Neuronal stem cell (in vitro differentiated cells): ENCODE measurements around the gene LYRM4.

Experiments
- DNase-seq: peaks from one replicate; pipeline ENCODE4 v3.0.0-alpha.2; 2013; ENCODE audit warnings: low spot score
- H2AFZ ChIP-seq: one replicate; pipeline ENCODE4 v1.6.1; 2013; ENCODE audit warnings: mild to moderate bottlenecking, low read length, inconsistent platforms
- H2AK5ac ChIP-seq: 2 replicates; pipeline ENCODE4 v1.6.1; 2013; ENCODE audit warnings: low read depth, mild to moderate bottlenecking, inconsistent platforms, low read length, moderate library complexity, mixed read lengths
- H2BK120ac ChIP-seq: 2 replicates; pipeline ENCODE4 v1.6.1; 2013; ENCODE audit warnings: low read depth, mild to moderate bottlenecking, inconsistent platforms, low read length, moderate library complexity, mixed read lengths
- H2BK12ac ChIP-seq: one replicate; pipeline ENCODE4 v1.6.1; 2013; ENCODE audit warnings: low read length, inconsistent platforms
- H2BK15ac ChIP-seq: 2 replicates; pipeline ENCODE4 v1.6.1; 2013; ENCODE audit warnings: mild to moderate bottlenecking, low read length, inconsistent platforms, mixed read lengths
- H2BK5ac ChIP-seq: one replicate; pipeline ENCODE4 v1.6.1; 2013; ENCODE audit warnings: inconsistent platforms, mild to moderate bottlenecking, low read length, moderate library complexity
- H3K14ac ChIP-seq: one replicate; pipeline ENCODE4 v1.6.1; 2013; ENCODE audit warnings: low read length, inconsistent platforms
- H3K18ac ChIP-seq: 2 replicates; pipeline ENCODE4 v1.6.1; 2013; ENCODE audit warnings: low read length, inconsistent platforms
- H3K23ac ChIP-seq: 2 replicates; pipeline ENCODE4 v1.6.1; 2013; ENCODE audit warnings: low read depth, mild to moderate bottlenecking, mixed read lengths, low read length, inconsistent platforms; ENCODE audit not compliant: poor library complexity
- H3K27ac ChIP-seq: replicated peaks from 3 replicates; pipeline ENCODE4 v1.5.1; 2013; ENCODE audit warnings: low read length, inconsistent platforms
- H3K27me3 ChIP-seq, 3 experiments: 2 replicates each; pipeline ENCODE4 v1.6.1; 2013; ENCODE audit warnings: low read length in 3 of 3, mild to moderate bottlenecking in 2 of 3, inconsistent platforms in 1 of 3, low read depth in 1 of 3, mixed read lengths in 1 of 3, moderate library complexity in 1 of 3; ENCODE audit not compliant: control insufficient read depth in 3 of 3, insufficient read depth in 3 of 3
- H3K36me3 ChIP-seq, 2 donors: replicated peaks in 1 of 2; 2 replicates each; pipeline ENCODE4 v1.6.1; 2013; ENCODE audit warnings: low read length in 2 of 2; ENCODE audit not compliant: control insufficient read depth in 2 of 2, insufficient read depth in 2 of 2
- H3K4ac ChIP-seq: 2 replicates; pipeline ENCODE4 v1.6.1; 2013; ENCODE audit warnings: inconsistent platforms, mild to moderate bottlenecking, low read length, moderate library complexity
- H3K4me1 ChIP-seq, 2 donors: 1 replicate in 1 of 2; 2 replicates in 1 of 2; pipeline ENCODE4 v1.6.1; 2013; ENCODE audit warnings: low read length in 2 of 2, low read depth in 1 of 2; ENCODE audit not compliant: control insufficient read depth in 2 of 2, insufficient read depth in 1 of 2
- H3K4me2 ChIP-seq: one replicate; pipeline ENCODE4 v1.6.1; 2013; ENCODE audit warnings: mild to moderate bottlenecking, low read length, inconsistent platforms; ENCODE audit not compliant: insufficient read depth, poor library complexity, severe bottlenecking
- H3K4me3 ChIP-seq, 2 donors: 2 replicates each; pipeline ENCODE4 v1.5.1; 2013; ENCODE audit warnings: low read length in 2 of 2, mild to moderate bottlenecking in 2 of 2, inconsistent platforms in 1 of 2, moderate library complexity in 1 of 2
- H3K79me1 ChIP-seq: one replicate; pipeline ENCODE4 v1.6.1; 2013; ENCODE audit warnings: low read depth, mild to moderate bottlenecking, inconsistent platforms, low read length, moderate library complexity
- H3K9ac ChIP-seq: one replicate; pipeline ENCODE4 v1.6.1; 2013; ENCODE audit warnings: mild to moderate bottlenecking, low read depth, low read length, inconsistent platforms; ENCODE audit not compliant: poor library complexity
- H3K9me3 ChIP-seq, 2 donors: replicated peaks in 1 of 2; 2 replicates each; pipeline versions ENCODE3 to v1.6.1; 2013; ENCODE audit warnings: low read length in 2 of 2, mild to moderate bottlenecking in 2 of 2, inconsistent platforms in 1 of 2, low read depth in 1 of 2, mixed read lengths in 1 of 2, moderate library complexity in 1 of 2; ENCODE audit not compliant: control insufficient read depth in 2 of 2, insufficient read depth in 1 of 2
- H4K8ac ChIP-seq: one replicate; pipeline ENCODE4 v1.6.1; 2013; ENCODE audit warnings: low read depth, mild to moderate bottlenecking, inconsistent platforms, low read length, moderate library complexity
- H4K91ac ChIP-seq: one replicate; pipeline ENCODE4 v1.6.1; 2013; ENCODE audit warnings: low read length, low read depth, mild to moderate bottlenecking, inconsistent platforms; ENCODE audit not compliant: poor library complexity
- WGBS, 2 donors: extraction: QIAGEN DNeasy Blood & Tissue Kit; methylation state at CpG; one replicate each; pipeline ENCODE4 v1.1.7; 2013; ENCODE audit warnings: missing lambda C conversion rate in 2 of 2, mixed read lengths in 1 of 2; ENCODE audit not compliant: insufficient read length in 2 of 2, insufficient replicate concordance in 1 of 2; ENCODE audit errors: extremely low coverage in 2 of 2; 5-methylcytosine and 5-hydroxymethylcytosine counted together

Gene LYRM4

GRCh38 chr6:5133943-5134342 lies 126.8 kb downstream of the LYRM4 start:
- H3K14ac ChIP-seq = no peak overlapping the region
- H3K36me3 ChIP-seq = no peaks in the 10 kb centered on the region
- H2AFZ ChIP-seq = no peak overlapping the region
- H3K18ac ChIP-seq = no peak overlapping the region
- H4K91ac ChIP-seq = no peak overlapping the region
- H3K9ac ChIP-seq = no peak overlapping the region
- peaks cover 11 to 14% of the 10 kb centered on the region in 2 donors for H3K4me1 ChIP-seq
- no peak overlapping the region for H2BK15ac ChIP-seq
- H3K4me2 ChIP-seq = no peak overlapping the region
- WGBS, 2 donors = no CpG with 5 or more reads among the region's 2 CpGs
- H3K9me3 ChIP-seq = no peaks in the 10 kb centered on the region
- H3K27me3 ChIP-seq = no peaks in the 10 kb centered on the region
- DNase-seq = no peak
- no peak overlapping the region for H4K8ac ChIP-seq
- no peak overlapping the region for H3K23ac ChIP-seq
- H2BK12ac ChIP-seq = no peak overlapping the region
- no peak overlapping the region for H3K4me3 ChIP-seq
- no peak overlapping the region for H2BK120ac ChIP-seq
- H3K79me1 ChIP-seq = no peaks in the 10 kb centered on the region
- no peak overlapping the region for H2AK5ac ChIP-seq
- no peak overlapping the region for H3K4ac ChIP-seq
- no peak overlapping the region for H2BK5ac ChIP-seq
- no peak overlapping the region for H3K27ac ChIP-seq

- no peak overlapping the region for H2AK5ac ChIP-seq
- H3K23ac ChIP-seq = no peak overlapping the region
- no peak overlapping the region for H2BK12ac ChIP-seq
- DNase-seq = no peak
- H4K8ac ChIP-seq = no peak overlapping the region
- H3K36me3 ChIP-seq = no peaks in the 10 kb centered on the region
- no peaks in the 10 kb centered on the region for H3K9me3 ChIP-seq
- H3K14ac ChIP-seq = no peak overlapping the region
- H3K18ac ChIP-seq = peak overlapping the region; percentile 6
- no peak overlapping the region for H3K4ac ChIP-seq
- H2BK15ac ChIP-seq = no peak overlapping the region
- peak overlapping the region; percentile 2 for H2AFZ ChIP-seq
- no CpG with 5 or more reads among the region's 7 CpGs for WGBS, 2 donors
- H2BK5ac ChIP-seq = no peak overlapping the region
- H3K27me3 ChIP-seq = no peaks in the 10 kb centered on the region
- no peak overlapping the region for H3K9ac ChIP-seq
- H3K4me1 ChIP-seq = peaks cover 11 to 14% of the 10 kb centered on the region in 2 donors
- H2BK120ac ChIP-seq = no peak overlapping the region
- peak overlapping the region; percentile 59 for H3K27ac ChIP-seq
- H3K4me3 ChIP-seq = no peak overlapping the region
- no peak overlapping the region for H4K91ac ChIP-seq
- H3K79me1 ChIP-seq = no peaks in the 10 kb centered on the region
- no peak overlapping the region for H3K4me2 ChIP-seq
Observed at GRCh38 chr6:5132731-5133130, 128.0 kb downstream of the LYRM4 start.

DNA sequence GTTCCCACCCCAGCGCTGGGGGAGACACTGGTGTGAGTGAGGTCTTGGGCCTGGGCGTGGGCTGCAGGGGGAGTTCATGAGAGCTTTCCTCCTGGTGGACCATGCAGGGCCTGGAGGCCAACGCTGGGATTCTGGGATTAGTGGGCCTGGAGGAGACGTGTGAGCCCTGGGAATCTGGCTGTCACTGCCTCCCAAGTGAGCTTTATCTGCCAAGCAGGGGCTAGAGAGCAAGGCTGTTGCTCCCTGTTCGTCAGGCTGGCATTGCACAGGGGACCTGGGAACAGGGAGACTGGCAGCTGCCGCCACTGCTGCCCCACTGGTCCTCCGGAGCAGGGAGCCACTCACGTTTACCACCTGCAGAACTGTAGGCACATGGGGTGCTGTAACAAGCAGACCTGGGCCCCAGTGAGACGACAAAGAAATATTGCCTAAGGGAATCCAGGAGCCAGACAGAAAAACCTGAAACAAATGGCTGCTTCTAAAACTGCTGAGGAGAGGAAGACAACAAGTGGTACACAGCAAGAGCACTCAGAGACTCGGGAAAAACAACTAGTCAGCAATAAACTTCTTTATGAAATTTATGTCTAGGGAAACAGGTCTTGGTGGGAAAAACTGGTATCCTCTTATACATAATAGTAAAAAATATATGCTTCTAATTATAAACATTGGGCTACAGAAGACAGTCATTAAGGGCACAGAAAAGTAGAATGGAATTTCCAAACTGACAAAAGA lies 130.4 kb downstream of the LYRM4 start:
- Histone ChIP-seq H4K8ac (no peak overlapping the region), H3K4me2 (no peak overlapping the region), H2BK12ac (no peak overlapping the region), H4K91ac (no peak overlapping the region), H2AFZ (no peak overlapping the region), H3K4me1 (peaks cover 11 to 19% of the 10 kb centered on the region in 2 donors), H3K27ac (no peak overlapping the region), H3K14ac (no peak overlapping the region), H3K23ac (no peak overlapping the region), H3K9ac (no peak overlapping the region), H3K18ac (peak overlapping the region; percentile 91), H3K4ac (no peak overlapping the region), H3K9me3 (no peaks in the 10 kb centered on the region), H3K36me3 (no peaks in the 10 kb centered on the region), H3K4me3 (no peak overlapping the region), H3K79me1 (no peaks in the 10 kb centered on the region), H2BK15ac (peak overlapping the region; percentile 10), H2BK5ac (no peak overlapping the region), H2AK5ac (peak overlapping the region; percentile 25), H2BK120ac (no peak overlapping the region), H3K27me3 (no peaks in the 10 kb centered on the region)
- WGBS, 2 donors = no CpG with 5 or more reads among the region's 10 CpGs
- DNase-seq = no peak

DNA sequence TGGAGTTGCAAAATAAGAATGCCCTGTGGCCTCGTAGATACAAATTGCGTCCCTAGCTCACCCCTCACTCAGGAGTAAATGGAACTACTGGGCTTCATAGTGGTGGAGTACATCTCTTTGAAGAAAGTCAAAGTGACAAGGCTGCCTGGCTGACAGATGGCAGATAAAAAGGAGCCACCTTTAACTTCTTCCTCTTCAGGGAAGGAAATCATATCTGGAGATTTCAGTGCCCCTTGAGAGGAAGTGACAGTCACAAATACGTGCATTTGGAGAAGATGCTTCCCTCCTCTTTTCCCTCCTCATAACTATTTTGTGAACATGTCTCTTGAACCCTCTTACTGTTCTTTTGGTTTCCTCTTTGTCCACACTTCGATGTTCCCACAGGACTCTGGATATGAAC lies 132.4 kb downstream of the LYRM4 start:
- Histone ChIP-seq H3K4me3 (no peak overlapping the region), H3K36me3 (no peaks in the 10 kb centered on the region), H3K14ac (no peak overlapping the region), H3K9me3 (no peaks in the 10 kb centered on the region), H2BK5ac (no peak overlapping the region), H4K91ac (no peak overlapping the region), H3K23ac (no peak overlapping the region), H3K27me3 (no peaks in the 10 kb centered on the region), H3K79me1 (no peaks in the 10 kb centered on the region), H4K8ac (no peak overlapping the region), H2AFZ (no peak overlapping the region), H2BK12ac (no peak overlapping the region), H3K9ac (no peak overlapping the region), H3K4me1 (peaks cover 11 to 19% of the 10 kb centered on the region in 2 donors), H3K27ac (no peak overlapping the region), H2BK120ac (no peak overlapping the region), H2AK5ac (no peak overlapping the region), H3K4ac (no peak overlapping the region), H3K18ac (no peak overlapping the region), H2BK15ac (no peak overlapping the region), H3K4me2 (no peak overlapping the region)
- DNase-seq = no peak
- WGBS, 2 donors = no CpG with 5 or more reads among the region's 4 CpGs
